COLO668 (cell line): ENCODE data around the gene ZNF714.

ENCODE experiments used
- DNase-seq: peaks from one replicate; lab custom pipeline; 2025; ENCODE audit not compliant: unreplicated experiment; lab: John Stamatoyannopoulos, UW

The ZNF714 gene

GRCh38 chr19:21082011-21082975 lies at the start of gene ZNF714:
Gene ZNF714 (plus strand): TSS chr19:21082203. CDS start chr19:21098269, 16,066 bp downstream.
- peak; percentile 86 for DNase-seq

GRCh38 chr19:21045028-21045427 lies 37.0 kb upstream of the ZNF714 start:
- DNase-seq: no peak

- no peak for DNase-seq
Measured at GRCh38 chr19:21046489-21046888, 35.5 kb upstream of the ZNF714 start.

- DNase-seq: no peak
Measured at GRCh38 chr19:21047716-21048115, 34.3 kb upstream of the ZNF714 start.

GRCh38 chr19:21052902-21053301 lies 29.1 kb upstream of the ZNF714 start:
- no peak for DNase-seq

GRCh38 chr19:21065336-21065735 lies 16.7 kb upstream of the ZNF714 start:
- no peak for DNase-seq

- DNase-seq: no peak
Measured at GRCh38 chr19:21084343-21084742, 2.3 kb downstream of the ZNF714 start.

GRCh38 chr19:21087871-21088270 lies 5.9 kb downstream of the ZNF714 start:
- no peak for DNase-seq

GRCh38 chr19:21092109-21092508 lies 10.1 kb downstream of the ZNF714 start:
- no peak for DNase-seq

- no peak for DNase-seq
Measured at GRCh38 chr19:21094347-21095025, 12.5 kb downstream of the ZNF714 start.

GRCh38 chr19:21098291-21098690 lies 16.3 kb downstream of the ZNF714 start:
- DNase-seq: no peak

GRCh38 chr19:21101521-21102242 lies 19.7 kb downstream of the ZNF714 start:
- DNase-seq: no peak

GRCh38 chr19:21109116-21109515 lies 27.1 kb downstream of the ZNF714 start:
- DNase-seq: no peak

- DNase-seq: no peak
Measured at GRCh38 chr19:21110183-21110582, 28.2 kb downstream of the ZNF714 start.

GRCh38 chr19:21115430-21115829 lies 33.4 kb downstream of the ZNF714 start:
- DNase-seq: no peak

GRCh38 chr19:21117041-21117907 lies 35.3 kb downstream of the ZNF714 start:
- no peak for DNase-seq

GRCh38 chr19:21126078-21126477 lies 44.1 kb downstream of the ZNF714 start:
- no peak for DNase-seq

GRCh38 chr19:21127001-21127400 lies 45.0 kb downstream of the ZNF714 start:
- no peak for DNase-seq

- no peak for DNase-seq
Measured at GRCh38 chr19:21127898-21128297, 45.9 kb downstream of the ZNF714 start.

GRCh38 chr19:21128901-21129698 lies 47.1 kb downstream of the ZNF714 start:
- no peak for DNase-seq
